Measurements from ENCODE around the gene MMP17. TPM values are rescaled to one million over a fixed set of nuclear protein-coding genes. Genes with fewer than 3 reads are reported as not detected.
"Not testable (repeated sequence)": the region's sequence is repeated elsewhere in the genome, so short reads cannot be mapped to it uniquely, and the experiment has no call there.

MMP17 gene
- polyA plus RNA-seq, 1 of the 3 experiments (the other 2 are of a cell fraction), result 14.0 TPM

- POLR2A ChIA-PET, result interaction anchor here (1.2 kb wide), 1 partner anchor 10 kb away, joined by 3 read pairs; no protein-coding TSS in a partner anchor
- H3K9ac ChIP-seq, result no peak overlapping the region
- H4K20me1 ChIP-seq (ENCODE audit: insufficient read depth), result no peaks in the 10 kb centered on the region
These were observed 44.2 kb downstream of the MMP17 start for GRCh38 chr12:131872154-131873051.

GRCh38 chr12:131873293-131873692 is 45.1 kb downstream of the MMP17 start:
- POLR2A ChIA-PET, result interaction anchor here (1.1 to 1.2 kb wide), 2 partner anchors 9 to 10 kb away, joined by 3 read pairs; no protein-coding TSS in a partner anchor
- CTCF ChIA-PET, result interaction anchor here (0.7 to 2.5 kb wide), 4 partner anchors 9 to 37 kb away, joined by 3 to 13 read pairs (median 4); no protein-coding TSS in a partner anchor
- Histone ChIP-seq H2AFZ (ENCODE audit: low read depth) (no peak overlapping the region), H3K4me2 (no peak overlapping the region), H4K20me1 (ENCODE audit: insufficient read depth) (no peaks in the 10 kb centered on the region), H3K9ac (no peak overlapping the region), H3F3A (replicated peaks; ENCODE audit: insufficient read depth) (no peaks in the 10 kb centered on the region), H3K4me3 (ENCODE audit: low read depth in 2 of 2, low read length in 1 of 2) (no peak overlapping the region), H3K9me3 (no peaks in the 10 kb centered on the region), H3K27ac (ENCODE audit: low read depth in 2 of 2, low read length in 1 of 2) (no peak overlapping the region), H3K9me2 (no peaks in the 10 kb centered on the region), H3K79me2 (ENCODE audit: insufficient read depth) (no peaks in the 10 kb centered on the region), H3K36me3 (replicated peaks in 1 of 2; ENCODE audit: control insufficient read depth in 1 of 2, insufficient read depth in 2 of 2, low read length in 1 of 2) (no peaks in the 10 kb centered on the region), H3K4me1 (ENCODE audit: control insufficient read depth in 1 of 2, insufficient read depth in 2 of 2, low read depth in 1 of 2, low read length in 1 of 2) (peaks cover 4 to 7% of the 10 kb centered on the region in 2 experiments; a peak in 2 of 4 replicates), H3K27me3 (ENCODE audit: insufficient read depth) (no peaks in the 10 kb centered on the region; the same call in 1 of the 2 replicates)
- TF ChIP-seq REST (IDR thresholded peaks at IDR 0.05; ENCODE audit: low read depth, low read length) (no peak), FOXJ3 (CRISPR knock-in tag; IDR thresholded peaks at IDR 0.05) (no peak), ZBTB33 (IDR thresholded peaks at IDR 0.05; ENCODE audit: borderline replicate concordance, low read depth) (no peak), NFIC (IDR thresholded peaks at IDR 0.05; ENCODE audit: borderline replicate concordance) (no peak), GABPA (IDR thresholded peaks at IDR 0.05; ENCODE audit: low read depth) (no peak), RAD21 (IDR thresholded peaks at IDR 0.05; ENCODE audit: low read length) (no peak), MEF2A (IDR thresholded peaks at IDR 0.05; ENCODE audit: borderline replicate concordance, low read depth) (no peak), GATA2 (CRISPR knock-in tag; IDR thresholded peaks at IDR 0.05) (no peak), USF2 (IDR thresholded peaks at IDR 0.05; ENCODE audit: borderline replicate concordance, low read depth, low read length) (no peak)
- no peak for DNase-seq
- 93% methylated on average over 18 of the region's 21 CpGs for WGBS (ENCODE audit: low lambda C conversion rate)

More at GRCh38 chr12:131872154-131873051, 44.2 kb downstream of the MMP17 start:
- 63% methylated on average over 17 of the region's 21 CpGs for WGBS (ENCODE audit: low lambda C conversion rate)
- Histone ChIP-seq H3K9me2 (no peaks in the 10 kb centered on the region), H3K4me2 (no peak overlapping the region), H3F3A (replicated peaks; ENCODE audit: insufficient read depth) (no peaks in the 10 kb centered on the region), H3K79me2 (ENCODE audit: insufficient read depth) (no peaks in the 10 kb centered on the region), H3K4me1 (ENCODE audit: control insufficient read depth in 1 of 2, insufficient read depth in 2 of 2, low read depth in 1 of 2, low read length in 1 of 2) (peaks cover 4 to 7% of the 10 kb centered on the region in 2 experiments; a peak in 2 of 4 replicates), H2AFZ (ENCODE audit: low read depth) (no peak overlapping the region), H3K27me3 (ENCODE audit: insufficient read depth) (no peaks in the 10 kb centered on the region), H3K36me3 (replicated peaks in 1 of 2; ENCODE audit: control insufficient read depth in 1 of 2, insufficient read depth in 2 of 2, low read length in 1 of 2) (no peaks in the 10 kb centered on the region), H3K27ac (ENCODE audit: low read depth in 2 of 2, low read length in 1 of 2) (no peak overlapping the region; a peak in 1 of 4 replicates), H3K4me3 (ENCODE audit: low read depth in 2 of 2, low read length in 1 of 2) (no peak overlapping the region), H3K9me3 (no peaks in the 10 kb centered on the region)
- CTCF ChIA-PET, result interaction anchor here (0.6 to 2.5 kb wide), 4 partner anchors 10 to 40 kb away, joined by 3 to 13 read pairs (median 4); no protein-coding TSS in a partner anchor
- peak; percentile 42 for DNase-seq
- TF ChIP-seq FOSL2 (IDR thresholded peaks at IDR 0.05; ENCODE audit: borderline replicate concordance, low read depth) (peak; percentile 28; the same call in 1 of the 2 replicates), FOXJ3 (CRISPR knock-in tag; IDR thresholded peaks at IDR 0.05) (no peak)

- H3K4me2 ChIP-seq; H2AFZ ChIP-seq (ENCODE audit: low read depth); H3K27ac ChIP-seq (ENCODE audit: low read depth in 2 of 2, low read length in 1 of 2); H3K27me3 ChIP-seq (ENCODE audit: insufficient read depth); H3F3A ChIP-seq (replicated peaks; ENCODE audit: insufficient read depth); H3K9me3 ChIP-seq; H3K4me1 ChIP-seq (ENCODE audit: control insufficient read depth in 1 of 2, insufficient read depth in 2 of 2, low read depth in 1 of 2, low read length in 1 of 2); CTCF ChIA-PET; DNase-seq; POLR2A ChIA-PET; H3K9me2 ChIP-seq; H3K4me3 ChIP-seq (ENCODE audit: low read depth in 2 of 2, low read length in 1 of 2); H3K9ac ChIP-seq; H3K36me3 ChIP-seq (replicated peaks in 1 of 2; ENCODE audit: control insufficient read depth in 1 of 2, insufficient read depth in 2 of 2, low read length in 1 of 2); H4K20me1 ChIP-seq (ENCODE audit: insufficient read depth); H3K79me2 ChIP-seq (ENCODE audit: insufficient read depth): not testable (repeated sequence)
- 64% methylated on average over 6 of the region's 6 CpGs for WGBS (ENCODE audit: low lambda C conversion rate)
These were observed 46.8 kb downstream of the MMP17 start for GRCh38 chr12:131874972-131875371.
